H1 (cell line): ENCODE data around the gene SPDYE6.
"Not testable (repeated sequence)": the region's sequence is repeated elsewhere in the genome, so short reads cannot be mapped to it uniquely, and the experiment has no call there.

Source experiments
- CHD1 ChIP-seq: IDR thresholded peaks from 2 replicates; pipeline ENCODE4 v1.6.1; 2012; ENCODE audit warnings: low read depth, low read length, improper control_type of control experiment
- EP300 ChIP-seq, 2 experiments: IDR thresholded peaks; 1 replicate in 1 of 2; 2 replicates in 1 of 2; pipeline ENCODE4 v1.6.1; 2011 to 2012; ENCODE audit warnings: low read depth in 2 of 2, low read length in 2 of 2, mild to moderate bottlenecking in 2 of 2, borderline replicate concordance in 1 of 2, inconsistent platforms in 1 of 2, moderate library complexity in 1 of 2
- JUN ChIP-seq: IDR thresholded peaks from 2 replicates; pipeline ENCODE4 v1.6.1; 2011; ENCODE audit warnings: low read depth, mild to moderate bottlenecking, improper control_type of control experiment, low read length
- NANOG ChIP-seq: IDR thresholded peaks from 2 replicates; pipeline ENCODE4 v1.6.1; 2011; ENCODE audit warnings: low read length, low read depth, mild to moderate bottlenecking, inconsistent platforms; ENCODE audit not compliant: insufficient read depth, poor library complexity, severe bottlenecking
- PHF8 ChIP-seq: fragments of 200-600 bp; sonication (generic); conservative IDR thresholded peaks from 2 replicates; pipeline ENCODE4 v1.7.1; 2012; ENCODE audit warnings: low read depth, mild to moderate bottlenecking, inconsistent platforms, low read length, moderate library complexity
- POLR2A ChIP-seq, 2 experiments: IDR thresholded peaks; 1 replicate in 1 of 2; 2 replicates in 1 of 2; pipeline ENCODE4 v1.6.1; 2011; ENCODE audit warnings: low read depth in 2 of 2, low read length in 2 of 2, mild to moderate bottlenecking in 2 of 2; ENCODE audit errors: control extremely low read depth in 1 of 2
- POLR2AphosphoS5 ChIP-seq: IDR thresholded peaks from 2 replicates; pipeline ENCODE4 v1.6.1; 2011; ENCODE audit warnings: low read depth, low read length
- POU5F1 ChIP-seq: IDR thresholded peaks from 2 replicates; pipeline ENCODE4 v1.6.1; 2011; ENCODE audit warnings: low read depth, mild to moderate bottlenecking, low read length, moderate library complexity
- RAD21 ChIP-seq, 2 experiments: IDR thresholded peaks in 1 of 2; conservative IDR thresholded peaks in 1 of 2; 2 replicates each; pipeline ENCODE4 v1.6.1; 2011; ENCODE audit warnings: low read depth in 2 of 2, low read length in 2 of 2, improper control_type of control experiment in 1 of 2, inconsistent platforms in 1 of 2, mild to moderate bottlenecking in 1 of 2, moderate library complexity in 1 of 2
- TBP ChIP-seq: IDR thresholded peaks from 2 replicates; pipeline ENCODE4 v1.6.1; 2011; ENCODE audit warnings: low read depth, low read length, improper control_type of control experiment
- YY1 ChIP-seq: IDR thresholded peaks from 2 replicates; pipeline ENCODE4 v1.6.1; 2011; ENCODE audit warnings: low read depth, mild to moderate bottlenecking, low read length
- TF ChIP-seq, protein P1 (sequence below), 3 experiments: IDR thresholded peaks; 1 replicate in 2 of 3; 2 replicates in 1 of 3; pipeline versions ENCODE4 v1.5.1 to v1.6.1; 2011; ENCODE audit warnings: low read length in 3 of 3, mild to moderate bottlenecking in 3 of 3, inconsistent platforms in 2 of 3, low read depth in 1 of 3, moderate library complexity in 1 of 3; ENCODE audit not compliant: insufficient read depth in 1 of 3; ENCODE audit errors: control extremely low read depth in 1 of 3

DNA sequence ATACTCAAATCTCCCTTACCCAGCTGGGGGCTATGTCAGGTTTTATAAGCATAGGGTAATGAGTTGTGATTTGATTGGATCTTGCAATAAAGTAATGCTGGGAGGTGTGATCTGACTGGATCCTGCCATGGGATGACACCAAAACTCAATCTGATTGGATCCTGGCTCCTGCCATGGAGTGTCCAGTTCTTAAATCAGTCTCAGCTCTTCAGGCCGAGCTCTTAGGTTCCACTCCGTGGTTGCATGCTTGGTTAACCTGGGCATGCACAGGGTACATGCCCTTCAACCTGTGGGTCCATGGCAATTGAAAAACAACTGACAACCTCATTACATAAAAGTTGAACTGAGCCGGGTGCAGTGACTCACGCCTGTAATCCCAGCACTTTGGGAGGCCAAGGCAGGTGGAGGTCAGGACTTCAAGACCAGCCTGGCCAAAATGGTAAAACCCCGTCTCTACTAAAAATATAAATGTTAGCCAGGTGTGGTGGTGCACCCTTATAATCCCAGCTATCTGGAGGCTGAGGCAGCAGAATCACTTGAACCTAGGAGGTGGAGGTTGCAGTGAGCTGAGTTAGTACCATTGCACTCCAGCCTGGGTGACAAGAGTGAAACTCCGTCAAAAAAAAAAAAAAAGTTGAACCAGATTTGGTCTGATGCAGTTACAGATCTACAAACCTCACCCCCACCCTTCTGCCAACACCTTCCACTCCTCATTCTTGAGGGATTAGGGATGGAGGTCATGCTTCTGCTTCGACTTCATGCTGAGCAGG is 15.5 kb downstream of the SPDYE6 start:
- not testable (repeated sequence) for TF ChIP-seq POU5F1; RAD21 (IDR thresholded peaks at IDR 0.05 in 1 of 2, conservative IDR thresholded peaks at IDR 0.05 in 1 of 2; ENCODE audit: low read depth in 2 of 2, low read length in 2 of 2); NANOG; CHD1; POLR2A (IDR thresholded peaks at IDR 0.05; ENCODE audit: control extremely low read depth in 1 of 2, low read depth in 2 of 2, low read length in 2 of 2); JUN; POLR2AphosphoS5; PHF8; YY1; TBP; EP300 (IDR thresholded peaks at IDR 0.05; ENCODE audit: borderline replicate concordance in 1 of 2, low read depth in 2 of 2, low read length in 2 of 2)
- TF ChIP-seq, protein P1, sequence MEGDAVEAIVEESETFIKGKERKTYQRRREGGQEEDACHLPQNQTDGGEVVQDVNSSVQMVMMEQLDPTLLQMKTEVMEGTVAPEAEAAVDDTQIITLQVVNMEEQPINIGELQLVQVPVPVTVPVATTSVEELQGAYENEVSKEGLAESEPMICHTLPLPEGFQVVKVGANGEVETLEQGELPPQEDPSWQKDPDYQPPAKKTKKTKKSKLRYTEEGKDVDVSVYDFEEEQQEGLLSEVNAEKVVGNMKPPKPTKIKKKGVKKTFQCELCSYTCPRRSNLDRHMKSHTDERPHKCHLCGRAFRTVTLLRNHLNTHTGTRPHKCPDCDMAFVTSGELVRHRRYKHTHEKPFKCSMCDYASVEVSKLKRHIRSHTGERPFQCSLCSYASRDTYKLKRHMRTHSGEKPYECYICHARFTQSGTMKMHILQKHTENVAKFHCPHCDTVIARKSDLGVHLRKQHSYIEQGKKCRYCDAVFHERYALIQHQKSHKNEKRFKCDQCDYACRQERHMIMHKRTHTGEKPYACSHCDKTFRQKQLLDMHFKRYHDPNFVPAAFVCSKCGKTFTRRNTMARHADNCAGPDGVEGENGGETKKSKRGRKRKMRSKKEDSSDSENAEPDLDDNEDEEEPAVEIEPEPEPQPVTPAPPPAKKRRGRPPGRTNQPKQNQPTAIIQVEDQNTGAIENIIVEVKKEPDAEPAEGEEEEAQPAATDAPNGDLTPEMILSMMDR (IDR thresholded peaks at IDR 0.05; ENCODE audit: control extremely low read depth in 1 of 3, insufficient read depth in 1 of 3, low read depth in 1 of 3, low read length in 3 of 3): not testable (repeated sequence)
